ENCODE results near the gene TRUB2. TPM values are rescaled to one million over a fixed set of nuclear protein-coding genes. Genes with fewer than 3 reads are reported as not detected.
"Not testable (repeated sequence)": the region's sequence is repeated elsewhere in the genome, so short reads cannot be mapped to it uniquely, and the experiment has no call there.

Gene TRUB2
- total RNA-seq, 1 donor from 2014 or later, result 26.9 TPM

- intact Hi-C loops (cut with micrococcal nuclease), result loop anchor here (1.0 to 2.0 kb wide), 6 partner anchors 21 to 151 kb away; partner anchors contain the start of genes CIZ1, GOLGA2, SWI5 and URM1
These were observed 19.2 kb upstream of the TRUB2 start for GRCh38 chr9:128341435-128341849.

GRCh38 chr9:128340691-128341434 lies 18.6 kb upstream of the TRUB2 start:
- intact Hi-C loops (cut with micrococcal nuclease), result loop anchor here (1.0 to 2.0 kb wide), 7 partner anchors 19 to 150 kb away; partner anchors contain the start of genes CIZ1, COQ4, GOLGA2 and SWI5

GRCh38 chr9:128339761-128340690 lies 17.8 kb upstream of the TRUB2 start, which contains the start of gene SLC27A4:
SLC27A4 (plus strand) TSS chr9:128340527; CDS start chr9:128343133, 2,606 bp downstream.
- intact Hi-C loops (cut with micrococcal nuclease), result loop anchor here (1.0 to 2.0 kb wide), 4 partner anchors 18 to 149 kb away; partner anchors contain the start of genes CIZ1, COQ4, TRUB2 and URM1

- intact Hi-C loops (cut with micrococcal nuclease), result not testable (repeated sequence)
These were observed 16.8 kb upstream of the TRUB2 start for GRCh38 chr9:128338852-128339614.

- intact Hi-C loops (cut with micrococcal nuclease), result no loop called here
These were observed 15.7 kb upstream of the TRUB2 start for GRCh38 chr9:128337936-128338335.

- intact Hi-C loops (cut with micrococcal nuclease), result no loop called here
These were observed 13.7 kb upstream of the TRUB2 start for GRCh38 chr9:128335914-128336313.

GRCh38 chr9:128335161-128335560 lies 12.9 kb upstream of the TRUB2 start:
- intact Hi-C loops (cut with micrococcal nuclease), result no loop called here

- intact Hi-C loops (cut with micrococcal nuclease), result no loop called here
These were observed 11.2 kb upstream of the TRUB2 start for GRCh38 chr9:128333451-128333869.

- intact Hi-C loops (cut with micrococcal nuclease), result no loop called here
These were observed 3.4 kb upstream of the TRUB2 start for GRCh38 chr9:128325629-128326028.

GRCh38 chr9:128324401-128324800 lies 2.2 kb upstream of the TRUB2 start:
- intact Hi-C loops (cut with micrococcal nuclease), result loop anchor here (5.0 kb wide), 1 partner anchor 463 kb away; the partner anchor contains the start of gene TBC1D13

- intact Hi-C loops (cut with micrococcal nuclease), result loop anchor here (2.0 to 5.0 kb wide), 3 partner anchors 39 to 787 kb away; partner anchors contain the start of genes CRAT, PTPA and TBC1D13
These were observed 1.5 kb upstream of the TRUB2 start for GRCh38 chr9:128323791-128324190.

- intact Hi-C loops (cut with micrococcal nuclease), result loop anchor here (2.0 to 5.0 kb wide), 3 partner anchors 40 to 788 kb away; partner anchors contain the start of genes CRAT, PTPA and TBC1D13
These were observed 1.0 kb upstream of the TRUB2 start for GRCh38 chr9:128323212-128323730.

- intact Hi-C loops (cut with micrococcal nuclease), result loop anchor here (1.0 to 5.0 kb wide), 9 partner anchors 18 to 789 kb away; partner anchors contain the start of genes BBLN, CRAT, GOLGA2 and ODF2
These were observed 306 bp downstream of the TRUB2 start for GRCh38 chr9:128321879-128322403.

GRCh38 chr9:128321343-128321742 lies 904 bp downstream of the TRUB2 start:
- intact Hi-C loops (cut with micrococcal nuclease), result loop anchor here (5.0 kb wide), 1 partner anchor 466 kb away; the partner anchor contains the start of gene TBC1D13

GRCh38 chr9:128317629-128318028 lies 4.6 kb downstream of the TRUB2 start:
- intact Hi-C loops (cut with micrococcal nuclease), result no loop called here

- intact Hi-C loops (cut with micrococcal nuclease), result no loop called here
These were observed 5.8 kb downstream of the TRUB2 start for GRCh38 chr9:128316421-128316820.

GRCh38 chr9:128314697-128315096 lies 7.5 kb downstream of the TRUB2 start:
- intact Hi-C loops (cut with micrococcal nuclease), result no loop called here

GRCh38 chr9:128310461-128310860 lies 11.8 kb downstream of the TRUB2 start:
- intact Hi-C loops (cut with micrococcal nuclease), result no loop called here

- intact Hi-C loops (cut with micrococcal nuclease), result no loop called here
These were observed 12.7 kb downstream of the TRUB2 start for GRCh38 chr9:128309551-128309950.

- intact Hi-C loops (cut with micrococcal nuclease), result no loop called here
These were observed 17.3 kb downstream of the TRUB2 start for GRCh38 chr9:128304971-128305288.

Measured in T-helper 2 cell treated with Interferon-gamma antibody and Interleukin-4, amounts not matched to agents 100 ng/mL and 5 ng/mL, for 36 hours (primary cell).